ENCODE measurements around the gene SLBP. TPM values are rescaled to one million over a fixed set of nuclear protein-coding genes. Genes with fewer than 3 reads are reported as not detected.

Gene SLBP
- polyA plus RNA-seq, 1 experiment: 36.9 TPM

DNA sequence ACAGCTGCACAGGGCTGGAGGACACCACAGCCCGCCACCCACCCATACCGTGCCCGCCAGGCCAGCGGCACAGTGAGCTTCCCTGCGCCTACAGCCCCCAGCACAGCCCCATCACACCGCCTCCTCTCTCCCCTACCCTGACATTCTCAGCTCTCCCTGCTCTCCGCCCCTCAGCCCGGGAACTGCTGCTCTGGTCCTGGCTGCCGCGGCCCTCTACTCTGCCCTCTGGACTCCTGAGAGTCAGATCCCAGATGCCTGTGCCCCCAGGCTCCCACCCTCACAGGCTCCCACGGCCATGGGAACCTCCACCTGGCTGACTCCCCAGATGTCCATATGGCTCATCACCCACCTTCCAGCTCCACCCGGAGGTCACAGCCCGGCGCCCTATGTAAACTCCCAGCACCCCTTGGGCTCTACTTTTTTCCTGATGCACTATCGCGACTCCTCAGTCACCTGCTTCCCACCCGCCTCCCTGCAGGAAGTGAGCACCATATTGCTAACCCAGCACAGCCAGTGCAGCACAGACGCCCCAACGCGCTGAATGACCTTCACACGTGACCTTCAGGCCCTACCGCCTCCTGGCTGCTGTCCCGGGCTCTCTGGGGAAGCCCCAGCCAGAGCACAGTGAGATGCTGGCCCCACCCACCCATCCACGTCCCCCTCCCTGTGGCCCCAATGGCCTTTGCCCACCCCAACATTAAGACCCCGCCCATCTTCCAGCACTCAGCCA lies 51.0 kb downstream of the SLBP start:
- TF ChIP-seq, protein P1, sequence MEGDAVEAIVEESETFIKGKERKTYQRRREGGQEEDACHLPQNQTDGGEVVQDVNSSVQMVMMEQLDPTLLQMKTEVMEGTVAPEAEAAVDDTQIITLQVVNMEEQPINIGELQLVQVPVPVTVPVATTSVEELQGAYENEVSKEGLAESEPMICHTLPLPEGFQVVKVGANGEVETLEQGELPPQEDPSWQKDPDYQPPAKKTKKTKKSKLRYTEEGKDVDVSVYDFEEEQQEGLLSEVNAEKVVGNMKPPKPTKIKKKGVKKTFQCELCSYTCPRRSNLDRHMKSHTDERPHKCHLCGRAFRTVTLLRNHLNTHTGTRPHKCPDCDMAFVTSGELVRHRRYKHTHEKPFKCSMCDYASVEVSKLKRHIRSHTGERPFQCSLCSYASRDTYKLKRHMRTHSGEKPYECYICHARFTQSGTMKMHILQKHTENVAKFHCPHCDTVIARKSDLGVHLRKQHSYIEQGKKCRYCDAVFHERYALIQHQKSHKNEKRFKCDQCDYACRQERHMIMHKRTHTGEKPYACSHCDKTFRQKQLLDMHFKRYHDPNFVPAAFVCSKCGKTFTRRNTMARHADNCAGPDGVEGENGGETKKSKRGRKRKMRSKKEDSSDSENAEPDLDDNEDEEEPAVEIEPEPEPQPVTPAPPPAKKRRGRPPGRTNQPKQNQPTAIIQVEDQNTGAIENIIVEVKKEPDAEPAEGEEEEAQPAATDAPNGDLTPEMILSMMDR (IDR thresholded peaks at IDR 0.05; ENCODE audit: insufficient read depth, low read depth, low read length): no peak
- Histone ChIP-seq H3K27me3 (ENCODE audit: control insufficient read depth, insufficient read depth, low read length) (no peaks in the 10 kb centered on the region), H3K4me3 (ENCODE audit: low read depth, low read length) (no peak overlapping the region), H3K36me3 (ENCODE audit: control insufficient read depth, insufficient read depth, low read length) (no peaks in the 10 kb centered on the region; the same call in 1 of the 2 replicates)
- DNase-seq (ENCODE audit: low read depth): no peak
- ChIA-PET CTCF (no interaction called here), POLR2A (no interaction called here)

DNA sequence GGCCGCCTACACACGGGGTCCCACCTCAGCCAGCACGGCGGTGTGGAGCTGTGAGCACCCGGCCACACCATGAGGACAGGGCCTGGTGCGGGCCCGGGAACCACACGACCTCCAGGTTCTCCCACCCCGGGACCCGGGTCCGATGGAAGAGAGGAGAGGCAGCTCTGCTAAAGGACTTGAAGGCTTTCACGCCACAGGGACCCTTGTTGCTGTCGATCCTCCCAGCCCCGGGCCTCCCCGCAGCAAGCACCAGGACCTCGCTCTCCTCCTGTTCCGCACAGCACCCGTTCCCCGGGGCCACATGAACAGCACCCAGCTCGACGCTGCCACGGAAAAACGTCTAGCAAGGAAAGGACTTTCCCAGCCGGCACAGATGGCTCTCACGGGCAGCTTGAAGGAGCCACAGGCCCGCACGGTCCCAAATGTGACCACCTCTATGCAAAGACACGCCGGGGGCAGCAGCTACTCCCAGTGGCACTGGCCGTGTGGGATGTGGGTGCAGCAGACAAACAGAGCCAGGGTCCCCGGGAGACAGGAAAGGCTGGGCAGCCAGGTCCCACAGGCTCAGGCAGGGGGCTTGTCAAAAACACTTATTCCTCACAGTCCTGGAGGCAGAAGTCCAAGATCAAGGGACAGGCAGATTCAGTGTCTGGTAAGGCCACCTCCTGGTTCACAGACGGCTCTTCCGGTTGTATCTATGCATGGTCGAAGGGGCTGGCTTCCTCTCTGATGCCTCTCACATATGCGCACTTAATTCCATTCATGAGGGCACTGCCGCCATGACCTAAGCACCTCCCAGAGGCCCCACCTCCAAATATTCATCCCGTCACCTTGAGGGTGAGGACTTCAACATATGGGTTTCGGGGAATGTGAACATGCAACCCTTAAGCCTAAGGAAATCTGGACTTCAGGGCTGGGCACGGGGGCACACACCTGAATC lies 52.7 kb downstream of the SLBP start:
- POLR2A ChIA-PET: no interaction called here
- TF ChIP-seq, protein P1 (IDR thresholded peaks at IDR 0.05; ENCODE audit: insufficient read depth, low read depth, low read length): no peak
- Histone ChIP-seq H3K36me3 (ENCODE audit: control insufficient read depth, insufficient read depth, low read length) (no peaks in the 10 kb centered on the region; the same call in 1 of the 2 replicates), H3K27me3 (ENCODE audit: control insufficient read depth, insufficient read depth, low read length) (no peaks in the 10 kb centered on the region), H3K4me3 (ENCODE audit: low read depth, low read length) (no peak overlapping the region)
- CTCF ChIA-PET: interaction anchor here (0.8 to 1.6 kb wide), 3 partner anchors 11 to 30 kb away, joined by 3 to 4 read pairs (median 3); no protein-coding TSS in a partner anchor
- no peak for DNase-seq (ENCODE audit: low read depth)

DNA sequence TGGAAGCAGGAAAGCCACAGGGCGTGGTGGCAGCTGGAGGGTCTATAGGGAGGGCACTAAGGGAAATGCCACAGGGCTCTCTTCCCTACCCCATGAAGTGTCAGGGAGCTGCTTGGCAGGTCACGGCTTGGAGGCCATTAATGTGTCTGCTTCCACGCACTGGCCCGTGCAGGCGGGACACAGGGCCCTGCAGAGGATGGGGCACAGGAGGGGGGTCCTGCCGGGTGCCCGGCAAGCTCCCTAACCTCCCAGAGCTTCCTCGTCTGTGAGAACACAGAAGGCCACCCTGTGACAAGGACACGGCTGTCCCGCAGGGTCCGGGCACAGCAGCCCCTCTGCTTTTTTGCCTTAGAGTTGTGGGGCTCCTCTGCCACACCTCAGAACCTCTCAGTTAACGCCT lies 53.5 kb downstream of the SLBP start:
- Histone ChIP-seq H3K36me3 (ENCODE audit: control insufficient read depth, insufficient read depth, low read length) (no peaks in the 10 kb centered on the region; the same call in 1 of the 2 replicates), H3K27me3 (ENCODE audit: control insufficient read depth, insufficient read depth, low read length) (no peaks in the 10 kb centered on the region), H3K4me3 (ENCODE audit: low read depth, low read length) (no peak overlapping the region)
- ChIA-PET POLR2A (no interaction called here), CTCF (interaction anchor here (1.0 to 1.6 kb wide), 2 partner anchors 9 to 29 kb away, joined by 3 read pairs; no protein-coding TSS in a partner anchor)
- TF ChIP-seq, protein P1 (IDR thresholded peaks at IDR 0.05; ENCODE audit: insufficient read depth, low read depth, low read length): no peak
- no peak for DNase-seq (ENCODE audit: low read depth)

DNA sequence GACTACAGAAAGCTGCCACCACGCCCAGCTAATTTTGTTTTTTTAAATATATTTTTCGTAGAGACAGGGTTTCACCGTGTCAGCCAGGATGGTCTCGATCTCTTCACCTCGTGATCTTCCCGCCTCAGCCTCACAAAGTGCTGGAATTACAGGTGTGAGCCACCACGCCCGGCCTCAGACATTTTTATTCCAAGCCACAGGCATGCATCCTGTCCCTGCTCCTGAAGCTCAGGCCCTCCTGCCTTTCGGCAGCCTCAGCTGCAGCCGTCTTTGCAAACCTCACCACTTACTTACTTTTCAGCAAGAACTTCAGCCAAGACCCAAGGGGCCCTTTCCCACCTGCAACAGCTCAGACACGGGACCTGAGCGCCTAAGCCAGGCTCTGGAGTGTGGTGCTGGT lies 54.0 kb downstream of the SLBP start:
- ChIA-PET POLR2A (no interaction called here), CTCF (interaction anchor here (1.0 to 1.6 kb wide), 2 partner anchors 10 to 29 kb away, joined by 3 read pairs; no protein-coding TSS in a partner anchor)
- TF ChIP-seq, protein P1 (IDR thresholded peaks at IDR 0.05; ENCODE audit: insufficient read depth, low read depth, low read length): no peak
- H3K4me3 ChIP-seq (ENCODE audit: low read depth, low read length): no peak overlapping the region
- no peak for DNase-seq (ENCODE audit: low read depth)
- no peaks in the 10 kb centered on the region; the same call in 1 of the 2 replicates for H3K36me3 ChIP-seq (ENCODE audit: control insufficient read depth, insufficient read depth, low read length)
- H3K27me3 ChIP-seq (ENCODE audit: control insufficient read depth, insufficient read depth, low read length): no peaks in the 10 kb centered on the region

DNA sequence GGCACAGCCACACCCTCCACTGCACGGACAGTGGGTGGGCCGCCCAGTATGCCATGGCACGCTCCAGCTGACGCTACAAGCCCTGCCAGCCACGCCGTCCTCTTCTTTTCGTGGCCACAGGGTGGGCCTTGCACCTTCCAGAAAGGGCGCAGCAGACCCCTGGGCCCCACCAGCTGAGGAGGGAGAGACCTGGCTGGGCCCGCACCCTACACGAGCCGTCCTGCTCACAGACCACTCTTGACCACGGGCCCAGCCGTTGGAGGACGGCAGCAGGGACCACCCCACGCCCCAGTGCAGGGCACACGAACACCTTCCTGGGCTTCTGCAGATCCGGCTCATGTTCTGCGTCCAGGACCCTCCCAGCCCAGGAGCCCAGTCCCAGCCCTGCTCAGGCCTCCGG lies 55.1 kb downstream of the SLBP start:
- Histone ChIP-seq H3K27me3 (ENCODE audit: control insufficient read depth, insufficient read depth, low read length) (no peaks in the 10 kb centered on the region), H3K4me3 (ENCODE audit: low read depth, low read length) (no peak overlapping the region), H3K36me3 (ENCODE audit: control insufficient read depth, insufficient read depth, low read length) (no peaks in the 10 kb centered on the region; the same call in 1 of the 2 replicates)
- ChIA-PET CTCF (no interaction called here), POLR2A (no interaction called here)
- no peak for DNase-seq (ENCODE audit: low read depth)
- TF ChIP-seq, protein P1 (IDR thresholded peaks at IDR 0.05; ENCODE audit: insufficient read depth, low read depth, low read length): no peak
